A673 (cell line): ENCODE data around the gene TREM2.

Source experiments
- EZH2 ChIP-seq: fragments of 200-600 bp; sonication (generic); IDR thresholded peaks from 2 replicates; pipeline ENCODE4 v1.6.1; 2017; ENCODE audit warnings: borderline replicate concordance, low read depth, mild to moderate bottlenecking, mixed read lengths, antibody characterized with exemption, low read length; ENCODE audit not compliant: poor library complexity, severe bottlenecking
- TF ChIP-seq, protein P1 (sequence below): fragments of 300-800, 200-600 bp; sonication (generic); conservative IDR thresholded peaks from 2 replicates; pipeline ENCODE4 v1.5.1; 2017; ENCODE audit warnings: low read depth, mild to moderate bottlenecking, antibody characterized with exemption, low read length, moderate library complexity, mixed read lengths

- TF ChIP-seq, protein P1, sequence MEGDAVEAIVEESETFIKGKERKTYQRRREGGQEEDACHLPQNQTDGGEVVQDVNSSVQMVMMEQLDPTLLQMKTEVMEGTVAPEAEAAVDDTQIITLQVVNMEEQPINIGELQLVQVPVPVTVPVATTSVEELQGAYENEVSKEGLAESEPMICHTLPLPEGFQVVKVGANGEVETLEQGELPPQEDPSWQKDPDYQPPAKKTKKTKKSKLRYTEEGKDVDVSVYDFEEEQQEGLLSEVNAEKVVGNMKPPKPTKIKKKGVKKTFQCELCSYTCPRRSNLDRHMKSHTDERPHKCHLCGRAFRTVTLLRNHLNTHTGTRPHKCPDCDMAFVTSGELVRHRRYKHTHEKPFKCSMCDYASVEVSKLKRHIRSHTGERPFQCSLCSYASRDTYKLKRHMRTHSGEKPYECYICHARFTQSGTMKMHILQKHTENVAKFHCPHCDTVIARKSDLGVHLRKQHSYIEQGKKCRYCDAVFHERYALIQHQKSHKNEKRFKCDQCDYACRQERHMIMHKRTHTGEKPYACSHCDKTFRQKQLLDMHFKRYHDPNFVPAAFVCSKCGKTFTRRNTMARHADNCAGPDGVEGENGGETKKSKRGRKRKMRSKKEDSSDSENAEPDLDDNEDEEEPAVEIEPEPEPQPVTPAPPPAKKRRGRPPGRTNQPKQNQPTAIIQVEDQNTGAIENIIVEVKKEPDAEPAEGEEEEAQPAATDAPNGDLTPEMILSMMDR: no peak
- no peak for TF ChIP-seq EZH2
Observed at GRCh38 chr6:41174610-41175009, 11.7 kb upstream of the TREM2 start.
